Peyer's patch (tissue), 4 donors: ENCODE data around the gene CD34.

Source experiments
- CTCF ChIP-seq, 6 experiments: fragments of 450-650 bp in 4 of 6; fragments of 200-600 bp in 2 of 6; sonication (generic) in 1 of 6; IDR thresholded peaks; one replicate each; pipeline ENCODE4 v1.5.1; 2017 to 2019; ENCODE audit warnings: antibody characterized with exemption in 6 of 6, mild to moderate bottlenecking in 3 of 6, moderate library complexity in 1 of 6
- POLR2A ChIP-seq, 2 donors: fragments of 450-650 bp; IDR thresholded peaks; one replicate each; pipeline ENCODE4 v1.5.1; 2017; ENCODE audit warnings: antibody characterized with exemption in 2 of 2, mild to moderate bottlenecking in 2 of 2, moderate library complexity in 2 of 2

- TF ChIP-seq CTCF (IDR thresholded peaks at IDR 0.05) = no peak
- TF ChIP-seq POLR2A (IDR thresholded peaks at IDR 0.05) = no peak
These were observed 77.5 kb downstream of the CD34 start for GRCh38 chr1:207833381-207833780.
